SK-N-SH treated with all-trans-retinoic acid at 6 μM for 48 hours (cell line): Measurements from ENCODE around the gene ATP6V1C2.

Experiments
- ATAC-seq: fragments of 200-7000 bp; cut with Tn5 transposase; 3 replicates; pipeline ENCODE4 v1.9.1; 2020; ENCODE audit warnings: mild to moderate bottlenecking, moderate library complexity
- ARNTL ChIP-seq: fragments of 450-650 bp; formaldehyde crosslinking; IDR thresholded peaks from 2 replicates; pipeline ENCODE4 v1.5.0; 2020; ENCODE audit warnings: low read depth, mild to moderate bottlenecking, moderate library complexity, borderline replicate concordance
- CSDC2 ChIP-seq: fragments of 250-450 bp; sonication (Bioruptor Pico); IDR thresholded peaks from 2 replicates; pipeline ENCODE4 v1.5.0; 2020; ENCODE audit warnings: mild to moderate bottlenecking, moderate library complexity
- GLIS3 ChIP-seq: fragments of 250-450 bp; sonication (Bioruptor Pico); IDR thresholded peaks from 2 replicates; pipeline ENCODE4 v1.5.0; 2020; ENCODE audit warnings: mild to moderate bottlenecking, moderate library complexity
- ISL1 ChIP-seq: fragments of 250-450 bp; sonication (Bioruptor Pico); IDR thresholded peaks from 2 replicates; pipeline ENCODE4 v2.1.2; 2022; ENCODE audit warnings: mild to moderate bottlenecking, moderate library complexity
- PPARA ChIP-seq: fragments of 250-450 bp; sonication (Bioruptor Pico); IDR thresholded peaks from 2 replicates; pipeline ENCODE4 v1.5.0; 2020; ENCODE audit warnings: mild to moderate bottlenecking, borderline replicate concordance
- SNAI2 ChIP-seq: fragments of 250-450 bp; sonication (Bioruptor Pico); IDR thresholded peaks from 2 replicates; pipeline ENCODE4 v1.5.0; 2020; ENCODE audit warnings: mild to moderate bottlenecking, moderate library complexity
- TCF4 ChIP-seq: fragments of 250-450 bp; sonication (Bioruptor Pico); IDR thresholded peaks from 2 replicates; pipeline ENCODE4 v1.8.0; 2021; ENCODE audit warnings: mild to moderate bottlenecking, moderate library complexity, borderline replicate concordance
- TOX ChIP-seq: fragments of 250-450 bp; sonication (Bioruptor Pico); IDR thresholded peaks from 2 replicates; pipeline ENCODE4 v1.8.0; 2021; ENCODE audit warnings: mild to moderate bottlenecking, moderate library complexity, borderline replicate concordance
- ZC3H10 ChIP-seq: fragments of 250-450 bp; sonication (Bioruptor Pico); IDR thresholded peaks from 2 replicates; pipeline ENCODE4 v1.5.1; 2021; ENCODE audit warnings: mild to moderate bottlenecking, moderate library complexity
- ZFP30 ChIP-seq: fragments of 450-650 bp; formaldehyde crosslinking; IDR thresholded peaks from 2 replicates; pipeline ENCODE4 v1.5.0; 2022; ENCODE audit warnings: mild to moderate bottlenecking, moderate library complexity
- ZNF565 ChIP-seq: fragments of 450-650 bp; formaldehyde crosslinking; conservative IDR thresholded peaks from 2 replicates; pipeline ENCODE4 v1.5.0; 2020; ENCODE audit warnings: low read depth, mild to moderate bottlenecking, moderate library complexity
- ZNF70 ChIP-seq: fragments of 450-650 bp; formaldehyde crosslinking; IDR thresholded peaks from 2 replicates; pipeline ENCODE4 v1.5.0; 2020; ENCODE audit warnings: mild to moderate bottlenecking, moderate library complexity
- ZNF8 ChIP-seq: fragments of 450-650 bp; formaldehyde crosslinking; IDR thresholded peaks from 2 replicates; pipeline ENCODE4 v1.5.0; 2020; ENCODE audit warnings: mild to moderate bottlenecking, moderate library complexity
- TF ChIP-seq, protein P1 (sequence below): fragments of 250-450 bp; sonication (Bioruptor Pico); IDR thresholded peaks from 2 replicates; pipeline ENCODE4 v1.5.0; 2020; ENCODE audit warnings: mild to moderate bottlenecking, moderate library complexity
- TF ChIP-seq, protein P2 (sequence below): fragments of 250-450 bp; sonication (Bioruptor Pico); IDR thresholded peaks from 2 replicates; pipeline ENCODE4 v1.8.0; 2021; ENCODE audit warnings: low read depth, mild to moderate bottlenecking, moderate library complexity, borderline replicate concordance
- TF ChIP-seq, protein P3 (sequence below): fragments of 250-450 bp; sonication (Bioruptor Pico); IDR thresholded peaks from 2 replicates; pipeline ENCODE4 v1.5.1; 2021; ENCODE audit warnings: mild to moderate bottlenecking, moderate library complexity
- TF ChIP-seq, protein P4 (sequence below): fragments of 250-450 bp; sonication (Bioruptor Pico); IDR thresholded peaks from 2 replicates; pipeline ENCODE4 v1.8.0; 2020; ENCODE audit warnings: mild to moderate bottlenecking, moderate library complexity, borderline replicate concordance

Gene ATP6V1C2

GRCh38 chr2:10788855-10789254 lies 67.4 kb downstream of the ATP6V1C2 start (continued):
- TF ChIP-seq, protein P1, sequence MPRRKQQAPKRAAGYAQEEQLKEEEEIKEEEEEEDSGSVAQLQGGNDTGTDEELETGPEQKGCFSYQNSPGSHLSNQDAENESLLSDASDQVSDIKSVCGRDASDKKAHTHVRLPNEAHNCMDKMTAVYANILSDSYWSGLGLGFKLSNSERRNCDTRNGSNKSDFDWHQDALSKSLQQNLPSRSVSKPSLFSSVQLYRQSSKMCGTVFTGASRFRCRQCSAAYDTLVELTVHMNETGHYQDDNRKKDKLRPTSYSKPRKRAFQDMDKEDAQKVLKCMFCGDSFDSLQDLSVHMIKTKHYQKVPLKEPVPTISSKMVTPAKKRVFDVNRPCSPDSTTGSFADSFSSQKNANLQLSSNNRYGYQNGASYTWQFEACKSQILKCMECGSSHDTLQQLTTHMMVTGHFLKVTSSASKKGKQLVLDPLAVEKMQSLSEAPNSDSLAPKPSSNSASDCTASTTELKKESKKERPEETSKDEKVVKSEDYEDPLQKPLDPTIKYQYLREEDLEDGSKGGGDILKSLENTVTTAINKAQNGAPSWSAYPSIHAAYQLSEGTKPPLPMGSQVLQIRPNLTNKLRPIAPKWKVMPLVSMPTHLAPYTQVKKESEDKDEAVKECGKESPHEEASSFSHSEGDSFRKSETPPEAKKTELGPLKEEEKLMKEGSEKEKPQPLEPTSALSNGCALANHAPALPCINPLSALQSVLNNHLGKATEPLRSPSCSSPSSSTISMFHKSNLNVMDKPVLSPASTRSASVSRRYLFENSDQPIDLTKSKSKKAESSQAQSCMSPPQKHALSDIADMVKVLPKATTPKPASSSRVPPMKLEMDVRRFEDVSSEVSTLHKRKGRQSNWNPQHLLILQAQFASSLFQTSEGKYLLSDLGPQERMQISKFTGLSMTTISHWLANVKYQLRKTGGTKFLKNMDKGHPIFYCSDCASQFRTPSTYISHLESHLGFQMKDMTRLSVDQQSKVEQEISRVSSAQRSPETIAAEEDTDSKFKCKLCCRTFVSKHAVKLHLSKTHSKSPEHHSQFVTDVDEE (CRISPR knock-in tag) = no peak
- TF ChIP-seq, protein P2, sequence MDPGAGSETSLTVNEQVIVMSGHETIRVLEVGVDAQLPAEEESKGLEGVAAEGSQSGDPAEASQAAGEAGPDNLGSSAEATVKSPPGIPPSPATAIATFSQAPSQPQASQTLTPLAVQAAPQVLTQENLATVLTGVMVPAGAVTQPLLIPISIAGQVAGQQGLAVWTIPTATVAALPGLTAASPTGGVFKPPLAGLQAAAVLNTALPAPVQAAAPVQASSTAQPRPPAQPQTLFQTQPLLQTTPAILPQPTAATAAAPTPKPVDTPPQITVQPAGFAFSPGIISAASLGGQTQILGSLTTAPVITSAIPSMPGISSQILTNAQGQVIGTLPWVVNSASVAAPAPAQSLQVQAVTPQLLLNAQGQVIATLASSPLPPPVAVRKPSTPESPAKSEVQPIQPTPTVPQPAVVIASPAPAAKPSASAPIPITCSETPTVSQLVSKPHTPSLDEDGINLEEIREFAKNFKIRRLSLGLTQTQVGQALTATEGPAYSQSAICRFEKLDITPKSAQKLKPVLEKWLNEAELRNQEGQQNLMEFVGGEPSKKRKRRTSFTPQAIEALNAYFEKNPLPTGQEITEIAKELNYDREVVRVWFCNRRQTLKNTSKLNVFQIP = no peak
- TF ChIP-seq ZNF8 (CRISPR knock-in tag) (no peak), ISL1 (no peak), ZFP30 (CRISPR knock-in tag) (no peak)

- no peak for ATAC-seq
- TF ChIP-seq CSDC2 (no peak), TOX (CRISPR knock-in tag) (no peak)
- TF ChIP-seq, protein P3, sequence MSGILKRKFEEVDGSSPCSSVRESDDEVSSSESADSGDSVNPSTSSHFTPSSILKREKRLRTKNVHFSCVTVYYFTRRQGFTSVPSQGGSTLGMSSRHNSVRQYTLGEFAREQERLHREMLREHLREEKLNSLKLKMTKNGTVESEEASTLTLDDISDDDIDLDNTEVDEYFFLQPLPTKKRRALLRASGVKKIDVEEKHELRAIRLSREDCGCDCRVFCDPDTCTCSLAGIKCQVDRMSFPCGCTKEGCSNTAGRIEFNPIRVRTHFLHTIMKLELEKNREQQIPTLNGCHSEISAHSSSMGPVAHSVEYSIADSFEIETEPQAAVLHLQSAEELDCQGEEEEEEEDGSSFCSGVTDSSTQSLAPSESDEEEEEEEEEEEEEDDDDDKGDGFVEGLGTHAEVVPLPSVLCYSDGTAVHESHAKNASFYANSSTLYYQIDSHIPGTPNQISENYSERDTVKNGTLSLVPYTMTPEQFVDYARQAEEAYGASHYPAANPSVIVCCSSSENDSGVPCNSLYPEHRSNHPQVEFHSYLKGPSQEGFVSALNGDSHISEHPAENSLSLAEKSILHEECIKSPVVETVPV = no peak
- TF ChIP-seq, all 23 proteins: peak for 0
These were observed 69.0 kb downstream of the ATP6V1C2 start for GRCh38 chr2:10790228-10790973.

DNA sequence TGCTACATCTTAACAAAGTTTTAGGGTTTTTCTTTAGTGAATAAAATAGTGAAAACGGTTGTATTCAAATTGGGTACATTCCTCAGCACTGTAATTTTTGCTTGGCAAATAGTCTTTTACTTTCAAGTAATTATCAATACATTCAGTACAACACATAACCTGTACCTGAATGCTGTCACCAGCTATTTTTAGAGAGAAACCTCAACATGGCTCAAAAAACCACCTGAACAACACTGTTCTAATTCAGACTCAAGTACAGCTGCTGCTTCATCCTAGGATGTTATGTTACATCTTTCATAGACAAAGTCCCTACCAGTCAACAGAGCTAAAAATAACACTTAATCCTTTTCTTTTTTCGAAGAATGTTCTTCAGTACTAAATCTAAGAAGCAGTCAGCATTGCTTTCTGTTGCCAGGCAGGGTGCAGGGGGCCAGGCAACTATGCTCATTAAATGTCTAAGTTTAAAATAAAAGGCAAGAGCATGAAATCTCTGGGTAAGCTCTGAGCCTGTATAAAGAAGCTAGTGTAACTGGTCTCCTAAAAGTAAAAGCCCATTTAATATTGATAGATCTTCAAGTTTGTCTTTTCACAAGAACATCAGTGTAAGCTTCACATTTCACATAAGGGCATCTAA lies 70.7 kb downstream of the ATP6V1C2 start:
- no peak for ATAC-seq
- TF ChIP-seq ZNF70 (CRISPR knock-in tag) (no peak), ZNF565 (CRISPR knock-in tag) (no peak), ZNF8 (CRISPR knock-in tag) (no peak), SNAI2 (CRISPR knock-in tag) (no peak), TCF4 (CRISPR knock-in tag) (no peak), PPARA (CRISPR knock-in tag) (no peak), GLIS3 (CRISPR knock-in tag) (no peak), ARNTL (CRISPR knock-in tag) (no peak), CSDC2 (no peak), ZC3H10 (CRISPR knock-in tag) (no peak), ISL1 (no peak), ZFP30 (CRISPR knock-in tag) (no peak), TOX (CRISPR knock-in tag) (no peak)
- TF ChIP-seq, protein P4, sequence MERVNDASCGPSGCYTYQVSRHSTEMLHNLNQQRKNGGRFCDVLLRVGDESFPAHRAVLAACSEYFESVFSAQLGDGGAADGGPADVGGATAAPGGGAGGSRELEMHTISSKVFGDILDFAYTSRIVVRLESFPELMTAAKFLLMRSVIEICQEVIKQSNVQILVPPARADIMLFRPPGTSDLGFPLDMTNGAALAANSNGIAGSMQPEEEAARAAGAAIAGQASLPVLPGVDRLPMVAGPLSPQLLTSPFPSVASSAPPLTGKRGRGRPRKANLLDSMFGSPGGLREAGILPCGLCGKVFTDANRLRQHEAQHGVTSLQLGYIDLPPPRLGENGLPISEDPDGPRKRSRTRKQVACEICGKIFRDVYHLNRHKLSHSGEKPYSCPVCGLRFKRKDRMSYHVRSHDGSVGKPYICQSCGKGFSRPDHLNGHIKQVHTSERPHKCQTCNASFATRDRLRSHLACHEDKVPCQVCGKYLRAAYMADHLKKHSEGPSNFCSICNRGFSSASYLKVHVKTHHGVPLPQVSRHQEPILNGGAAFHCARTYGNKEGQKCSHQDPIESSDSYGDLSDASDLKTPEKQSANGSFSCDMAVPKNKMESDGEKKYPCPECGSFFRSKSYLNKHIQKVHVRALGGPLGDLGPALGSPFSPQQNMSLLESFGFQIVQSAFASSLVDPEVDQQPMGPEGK (CRISPR knock-in tag) = no peak
- TF ChIP-seq, protein P1 (CRISPR knock-in tag) = no peak
